Ovary (tissue), 3 donors: ENCODE measurements around the gene CACNA1C.

Experiments
- CTCF ChIP-seq, 3 donors: fragments of 450-650 bp in 2 of 3; fragments of 200-600 bp in 1 of 3; IDR thresholded peaks; one replicate each; pipeline versions ENCODE4 v1.5.1 to v1.8.0; 2016 to 2022; ENCODE audit warnings: antibody characterized with exemption in 3 of 3, mild to moderate bottlenecking in 1 of 3
- POLR2A ChIP-seq: fragments of 450-650 bp; IDR thresholded peaks from one replicate; pipeline ENCODE4 v1.6.1; 2017; ENCODE audit warnings: antibody characterized with exemption, mild to moderate bottlenecking, moderate library complexity
- donor health status: DM: no; HTN: no; CAD: no.

- no peak for TF ChIP-seq CTCF (IDR thresholded peaks at IDR 0.05)
- no peak for TF ChIP-seq POLR2A
Observed at GRCh38 chr12:2548081-2548480, 495.3 kb downstream of the CACNA1C start.
